ENCODE measurements around the gene WSB1.

Gene WSB1

GRCh38 chr17:27256225-27257030 is 37.5 kb upstream of the WSB1 start:
- no peaks in the 10 kb centered on the region for H3K27me3 ChIP-seq (ENCODE audit: insufficient read depth, poor library complexity, severe bottlenecking)
- TF ChIP-seq GABPA (IDR thresholded peaks at IDR 0.05; ENCODE audit: low read depth) (no peak), SPI1 (IDR thresholded peaks at IDR 0.05; ENCODE audit: borderline replicate concordance, low read depth) (no peak), REST (IDR thresholded peaks at IDR 0.05; ENCODE audit: insufficient replicate concordance, low read depth) (no peak), POLR2AphosphoS5 (IDR thresholded peaks at IDR 0.05; ENCODE audit: low read depth) (no peak)
- TF ChIP-seq, protein P1, sequence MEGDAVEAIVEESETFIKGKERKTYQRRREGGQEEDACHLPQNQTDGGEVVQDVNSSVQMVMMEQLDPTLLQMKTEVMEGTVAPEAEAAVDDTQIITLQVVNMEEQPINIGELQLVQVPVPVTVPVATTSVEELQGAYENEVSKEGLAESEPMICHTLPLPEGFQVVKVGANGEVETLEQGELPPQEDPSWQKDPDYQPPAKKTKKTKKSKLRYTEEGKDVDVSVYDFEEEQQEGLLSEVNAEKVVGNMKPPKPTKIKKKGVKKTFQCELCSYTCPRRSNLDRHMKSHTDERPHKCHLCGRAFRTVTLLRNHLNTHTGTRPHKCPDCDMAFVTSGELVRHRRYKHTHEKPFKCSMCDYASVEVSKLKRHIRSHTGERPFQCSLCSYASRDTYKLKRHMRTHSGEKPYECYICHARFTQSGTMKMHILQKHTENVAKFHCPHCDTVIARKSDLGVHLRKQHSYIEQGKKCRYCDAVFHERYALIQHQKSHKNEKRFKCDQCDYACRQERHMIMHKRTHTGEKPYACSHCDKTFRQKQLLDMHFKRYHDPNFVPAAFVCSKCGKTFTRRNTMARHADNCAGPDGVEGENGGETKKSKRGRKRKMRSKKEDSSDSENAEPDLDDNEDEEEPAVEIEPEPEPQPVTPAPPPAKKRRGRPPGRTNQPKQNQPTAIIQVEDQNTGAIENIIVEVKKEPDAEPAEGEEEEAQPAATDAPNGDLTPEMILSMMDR (IDR thresholded peaks at IDR 0.05; ENCODE audit: insufficient read depth, low read length): no peak
- no peak for DNase-seq (ENCODE audit: low read depth in 1 of 2, low spot score in 1 of 2)
- no peak overlapping the region for H3K27ac ChIP-seq (replicated peaks)
- no peak overlapping the region for H3K4me3 ChIP-seq (replicated peaks; ENCODE audit: insufficient read depth, low read length)

DNA sequence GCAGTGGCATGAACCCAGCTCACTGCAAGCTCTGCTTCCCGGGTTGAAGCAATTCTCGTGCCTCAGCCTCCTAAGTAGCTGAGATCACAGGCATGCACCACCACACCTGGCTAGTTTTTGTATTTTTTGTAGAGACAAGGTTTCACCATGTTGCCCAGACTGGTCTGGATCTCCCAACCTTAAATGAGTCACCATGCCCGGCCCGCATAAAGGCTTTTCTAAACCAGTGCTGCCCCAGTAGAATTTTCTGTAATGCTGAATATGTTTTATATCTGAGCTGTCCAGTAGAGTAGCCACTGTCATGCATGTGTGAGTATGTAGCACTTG is 36.9 kb upstream of the WSB1 start:
- no peak overlapping the region for H3K4me3 ChIP-seq (replicated peaks; ENCODE audit: insufficient read depth, low read length)
- H3K27ac ChIP-seq (replicated peaks): no peak overlapping the region
- DNase-seq (ENCODE audit: low read depth in 1 of 2, low spot score in 1 of 2): no peak
- no peak for TF ChIP-seq POLR2AphosphoS5 (IDR thresholded peaks at IDR 0.05; ENCODE audit: low read depth)
- H3K27me3 ChIP-seq (ENCODE audit: insufficient read depth, poor library complexity, severe bottlenecking): no peaks in the 10 kb centered on the region

DNA sequence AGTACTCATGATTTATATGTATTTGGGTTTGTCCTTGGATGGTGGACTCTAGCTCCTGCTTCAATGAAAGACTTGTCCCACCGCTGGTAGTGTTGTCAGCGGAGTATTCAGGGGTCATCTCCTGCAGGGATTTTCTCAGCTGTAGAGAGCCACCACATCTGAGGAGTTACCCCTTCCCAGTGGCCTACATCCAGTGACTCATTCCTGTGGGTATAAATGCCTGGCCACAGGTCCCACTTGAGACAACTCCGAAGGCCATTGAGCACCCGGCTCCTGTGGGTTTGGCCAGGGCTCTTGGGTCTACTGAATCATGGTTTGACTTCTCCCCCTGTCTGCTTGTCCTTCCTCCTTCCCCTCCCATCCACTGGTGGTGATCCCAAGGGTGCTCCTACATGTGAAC is 34.6 kb upstream of the WSB1 start:
- no peak for TF ChIP-seq GABPA (IDR thresholded peaks at IDR 0.05; ENCODE audit: low read depth)
- TF ChIP-seq SPI1 (IDR thresholded peaks at IDR 0.05; ENCODE audit: borderline replicate concordance, low read depth): no peak
- TF ChIP-seq POLR2AphosphoS5 (IDR thresholded peaks at IDR 0.05; ENCODE audit: low read depth): no peak
- no peak for TF ChIP-seq REST (IDR thresholded peaks at IDR 0.05; ENCODE audit: insufficient replicate concordance, low read depth)
- TF ChIP-seq, protein P1 (IDR thresholded peaks at IDR 0.05; ENCODE audit: insufficient read depth, low read length): no peak
- no peak overlapping the region for H3K4me3 ChIP-seq (replicated peaks; ENCODE audit: insufficient read depth, low read length)
- no peak for DNase-seq (ENCODE audit: low read depth in 1 of 2, low spot score in 1 of 2)
- no peaks in the 10 kb centered on the region for H3K27me3 ChIP-seq (ENCODE audit: insufficient read depth, poor library complexity, severe bottlenecking)
- no peak overlapping the region for H3K27ac ChIP-seq (replicated peaks)

DNA sequence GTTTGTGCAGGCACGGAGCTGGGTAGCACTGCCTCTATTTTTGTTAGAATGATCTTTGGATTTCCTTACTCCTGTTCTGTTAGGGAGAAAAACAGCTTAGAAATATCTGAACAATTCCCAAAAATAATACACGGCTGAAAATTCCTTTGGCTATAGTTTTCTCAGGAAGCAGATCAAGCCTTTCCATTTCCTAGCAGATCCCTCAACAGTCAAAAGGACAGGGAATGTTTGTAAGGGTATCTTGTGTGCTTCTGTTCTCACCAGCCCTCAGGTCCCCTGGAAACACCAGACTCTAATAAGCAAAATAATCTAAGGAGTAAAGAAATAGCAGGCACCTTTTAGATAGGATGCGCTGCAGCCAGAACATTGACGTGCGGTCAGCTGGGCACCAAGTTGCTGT is 30.5 kb upstream of the WSB1 start:
- H3K27me3 ChIP-seq (ENCODE audit: insufficient read depth, poor library complexity, severe bottlenecking): no peaks in the 10 kb centered on the region
- H3K27ac ChIP-seq (replicated peaks): no peak overlapping the region
- no peak for DNase-seq (ENCODE audit: low read depth in 1 of 2, low spot score in 1 of 2)
- TF ChIP-seq, protein P1 (IDR thresholded peaks at IDR 0.05; ENCODE audit: insufficient read depth, low read length): no peak
- no peak for TF ChIP-seq GABPA (IDR thresholded peaks at IDR 0.05; ENCODE audit: low read depth)
- no peak for TF ChIP-seq REST (IDR thresholded peaks at IDR 0.05; ENCODE audit: insufficient replicate concordance, low read depth)
- no peak for TF ChIP-seq POLR2AphosphoS5 (IDR thresholded peaks at IDR 0.05; ENCODE audit: low read depth)
- no peak for TF ChIP-seq SPI1 (IDR thresholded peaks at IDR 0.05; ENCODE audit: borderline replicate concordance, low read depth)
- no peak overlapping the region for H3K4me3 ChIP-seq (replicated peaks; ENCODE audit: insufficient read depth, low read length)
